GM21381 (cell line): ENCODE measurements around the gene TGFB1.
"Not testable (repeated sequence)": the region's sequence is repeated elsewhere in the genome, so short reads cannot be mapped to it uniquely, and the experiment has no call there.

Source experiments
- ATAC-seq: cut with Tn5 transposase; IDR thresholded peaks from one replicate; pipeline ENCODE4 v1.9.1; 2021; ENCODE audit warnings: mild to moderate bottlenecking, moderate library complexity; ENCODE audit not compliant: unreplicated experiment

Gene TGFB1

GRCh38 chr19:41346916-41347315 is 6.8 kb downstream of the TGFB1 start:
- ATAC-seq = not testable (repeated sequence)

GRCh38 chr19:41344162-41344561 is 9.6 kb downstream of the TGFB1 start:
- ATAC-seq = no peak

- ATAC-seq = no peak
Measured at GRCh38 chr19:41341669-41342490, 11.8 kb downstream of the TGFB1 start.

- ATAC-seq = no peak
Measured at GRCh38 chr19:41339936-41340335, 13.8 kb downstream of the TGFB1 start.

GRCh38 chr19:41335467-41335866 is 18.3 kb downstream of the TGFB1 start:
- no peak for ATAC-seq

GRCh38 chr19:41334793-41335192 is 18.9 kb downstream of the TGFB1 start:
- no peak for ATAC-seq

GRCh38 chr19:41332468-41332867 is 21.3 kb downstream of the TGFB1 start:
- ATAC-seq = no peak

GRCh38 chr19:41332000-41332399 is 21.7 kb downstream of the TGFB1 start:
- ATAC-seq = no peak

GRCh38 chr19:41330946-41331678 is 22.6 kb downstream of the TGFB1 start:
- no peak for ATAC-seq

- no peak for ATAC-seq
Measured at GRCh38 chr19:41330481-41330880, 23.2 kb downstream of the TGFB1 start.

GRCh38 chr19:41328842-41329225 is 24.9 kb downstream of the TGFB1 start:
- no peak for ATAC-seq

- ATAC-seq = peak; percentile 8
Measured at GRCh38 chr19:41328157-41328841, 25.4 kb downstream of the TGFB1 start.

GRCh38 chr19:41327576-41328156 is 26.1 kb downstream of the TGFB1 start:
- peak; percentile 66 for ATAC-seq

- ATAC-seq = no peak
Measured at GRCh38 chr19:41327076-41327575, 26.6 kb downstream of the TGFB1 start.

- no peak for ATAC-seq
Measured at GRCh38 chr19:41325947-41326706, 27.6 kb downstream of the TGFB1 start.

- no peak for ATAC-seq
Measured at GRCh38 chr19:41325640-41325946, 28.1 kb downstream of the TGFB1 start.

GRCh38 chr19:41324921-41325639 is 28.6 kb downstream of the TGFB1 start:
- no peak for ATAC-seq

GRCh38 chr19:41324231-41324702 is 29.5 kb downstream of the TGFB1 start:
- ATAC-seq = no peak

GRCh38 chr19:41323430-41324125 is 30.1 kb downstream of the TGFB1 start:
- no peak for ATAC-seq
